Ramos (cell line): ENCODE results near the gene TSPO2.

Experiments
- in situ Hi-C: fragments of 300-500 bp; cut with MboI; formaldehyde crosslinking; loops from one replicate; pipeline ENCODE4 v1.14.3; 2022; ENCODE audit warnings: low sequenced_read_pairs; ENCODE audit not compliant: unreplicated experiment

The TSPO2 gene

GRCh38 chr6:41047745-41048732, 5.8 kb downstream of the TSPO2 start:
- in situ Hi-C loops: no loop called here

GRCh38 chr6:41049521-41049920, 7.3 kb downstream of the TSPO2 start:
- in situ Hi-C loops: no loop called here

DNA sequence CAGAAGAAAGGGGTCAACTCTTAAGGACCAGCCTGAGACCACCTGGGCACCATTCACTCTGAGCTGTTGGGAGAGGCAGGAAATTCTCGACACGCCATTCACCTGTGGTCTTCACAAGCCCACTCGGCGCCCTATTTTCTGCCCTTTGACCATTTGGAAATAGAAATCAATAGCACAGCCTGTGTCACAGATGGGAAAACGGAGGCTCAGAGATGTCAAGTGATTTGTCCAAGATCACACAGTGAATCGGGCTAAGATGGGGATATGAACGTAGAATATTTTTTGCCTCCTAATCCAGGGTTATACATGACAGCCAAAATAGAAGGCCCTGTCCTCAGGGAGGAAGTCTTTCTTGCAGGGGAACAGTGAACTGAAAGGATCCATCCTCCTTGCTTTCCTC, 7.7 kb downstream of the TSPO2 start:
- in situ Hi-C loops: no loop called here

- in situ Hi-C loops: no loop called here
Observed at GRCh38 chr6:41050536-41050935, 8.3 kb downstream of the TSPO2 start.

DNA sequence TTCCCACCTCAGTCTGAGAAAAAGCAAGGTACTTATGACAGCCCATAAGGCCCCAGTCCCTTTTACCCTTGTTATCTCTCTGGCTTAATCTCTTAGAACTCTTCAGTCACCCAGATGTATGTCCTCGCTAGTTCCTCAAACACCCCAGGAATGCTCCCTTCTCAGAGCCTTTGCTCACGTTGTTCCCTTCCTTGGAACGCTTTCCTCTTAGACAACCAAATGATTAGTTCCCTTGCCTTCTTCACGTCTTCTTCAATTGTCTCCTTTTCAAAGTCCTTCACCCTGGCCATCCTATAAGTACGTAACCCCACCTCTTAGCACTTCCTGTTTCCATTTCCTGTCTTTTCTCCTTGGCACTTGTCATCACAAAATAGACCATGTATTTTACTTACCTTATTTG, 9.6 kb downstream of the TSPO2 start:
- in situ Hi-C loops: no loop called here

DNA sequence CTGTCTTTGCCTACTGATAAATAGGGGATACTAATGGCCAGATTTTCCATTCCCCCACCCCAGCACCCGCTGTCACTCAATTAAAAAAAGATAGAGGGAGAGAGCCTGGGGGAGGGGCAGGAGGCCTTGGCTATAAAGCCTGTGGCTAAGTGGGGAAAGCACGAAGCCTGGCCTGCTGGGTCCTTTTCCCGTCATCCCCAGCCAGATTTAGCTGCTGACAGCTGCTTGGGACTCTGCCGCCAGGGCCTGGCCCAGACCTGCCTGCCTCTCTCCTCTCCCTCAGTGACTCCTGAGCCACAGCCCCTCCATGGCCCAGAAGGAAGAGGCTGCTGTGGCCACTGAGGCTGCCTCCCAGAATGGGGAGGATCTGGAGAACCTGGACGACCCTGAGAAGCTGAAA, 10.8 kb downstream of the TSPO2 start, which contains the start of gene APOBEC2:
Gene APOBEC2 (plus strand): TSS at position 162 of the 400 bp plus-strand sequence. CDS start 146 bp downstream, at position 308.
- in situ Hi-C loops: no loop called here

DNA sequence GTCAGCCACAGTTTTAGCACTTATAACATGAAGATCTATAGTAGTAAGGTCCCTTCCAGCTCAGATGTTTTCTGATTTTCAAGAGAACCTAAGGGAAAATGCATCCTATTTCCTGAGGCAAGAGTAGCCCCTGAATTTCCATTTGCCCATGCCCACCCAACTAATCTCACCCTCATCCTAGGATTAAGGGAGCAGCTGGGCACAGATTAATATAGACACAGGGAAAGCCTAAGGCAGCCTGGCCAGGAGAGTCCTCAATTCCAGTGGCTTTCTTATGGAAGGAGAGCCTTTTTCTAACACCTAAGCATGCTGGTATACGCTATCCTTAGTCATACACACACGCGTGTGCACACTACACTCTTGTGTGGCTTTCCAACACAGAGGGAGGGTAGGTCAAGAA, 12.2 kb downstream of the TSPO2 start:
- in situ Hi-C loops: no loop called here

- in situ Hi-C loops: no loop called here
Observed at GRCh38 chr6:41055149-41055548, 12.9 kb downstream of the TSPO2 start.

GRCh38 chr6:41056768-41057490, 14.7 kb downstream of the TSPO2 start:
- in situ Hi-C loops: no loop called here

- in situ Hi-C loops: no loop called here
Observed at GRCh38 chr6:41058783-41059181, 16.5 kb downstream of the TSPO2 start.

DNA sequence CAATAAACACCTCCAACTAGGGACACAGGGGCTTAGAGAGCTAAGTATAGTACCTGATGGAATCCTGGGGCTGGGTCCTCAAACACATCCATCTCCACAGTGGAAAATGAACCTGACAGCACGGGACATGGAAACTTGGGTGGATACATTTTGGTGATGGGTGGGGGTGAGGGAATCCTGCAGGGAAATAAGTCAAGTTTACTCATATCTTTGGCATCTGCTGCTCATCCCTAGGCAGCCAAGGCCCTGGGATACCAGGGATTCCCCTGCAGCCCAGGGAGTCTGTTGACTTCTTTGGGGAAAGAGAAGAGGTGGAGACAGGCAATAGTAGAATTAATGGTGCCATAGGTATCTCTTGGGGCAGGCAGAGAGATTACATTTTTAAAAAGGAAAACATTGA, 17.3 kb downstream of the TSPO2 start:
- in situ Hi-C loops: no loop called here

- in situ Hi-C loops: no loop called here
Observed at GRCh38 chr6:41061196-41061726, 19.0 kb downstream of the TSPO2 start.

GRCh38 chr6:41062056-41062455, 19.8 kb downstream of the TSPO2 start:
- in situ Hi-C loops: no loop called here

GRCh38 chr6:41063884-41064285, 21.6 kb downstream of the TSPO2 start:
- in situ Hi-C loops: no loop called here

- in situ Hi-C loops: no loop called here
Observed at GRCh38 chr6:41064841-41065240, 22.6 kb downstream of the TSPO2 start.

- in situ Hi-C loops: no loop called here
Observed at GRCh38 chr6:41065550-41066026, 23.3 kb downstream of the TSPO2 start.

GRCh38 chr6:41066867-41067304, 24.6 kb downstream of the TSPO2 start:
- in situ Hi-C loops: no loop called here

DNA sequence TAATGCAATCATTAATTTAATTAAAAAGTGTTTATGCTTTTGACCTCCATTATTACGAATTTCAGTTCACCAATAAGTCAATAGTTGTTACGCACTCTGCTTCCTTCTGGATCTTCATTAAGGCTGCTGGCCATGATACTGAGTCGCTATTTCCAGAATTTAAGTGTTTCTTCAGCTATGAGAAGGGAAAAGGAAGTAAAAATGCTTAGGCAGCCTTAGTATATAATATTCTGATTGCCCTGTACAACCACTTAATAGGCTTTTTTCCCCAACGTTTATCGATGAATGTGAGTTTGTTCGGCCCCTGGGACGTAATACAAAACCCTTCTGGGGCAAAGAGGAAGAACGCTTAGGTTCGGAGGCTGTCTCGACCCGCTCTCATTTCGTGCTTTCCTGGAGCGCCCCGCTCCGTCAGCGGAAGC, 29.2 kb downstream of the TSPO2 start:
- in situ Hi-C loops: no loop called here

DNA sequence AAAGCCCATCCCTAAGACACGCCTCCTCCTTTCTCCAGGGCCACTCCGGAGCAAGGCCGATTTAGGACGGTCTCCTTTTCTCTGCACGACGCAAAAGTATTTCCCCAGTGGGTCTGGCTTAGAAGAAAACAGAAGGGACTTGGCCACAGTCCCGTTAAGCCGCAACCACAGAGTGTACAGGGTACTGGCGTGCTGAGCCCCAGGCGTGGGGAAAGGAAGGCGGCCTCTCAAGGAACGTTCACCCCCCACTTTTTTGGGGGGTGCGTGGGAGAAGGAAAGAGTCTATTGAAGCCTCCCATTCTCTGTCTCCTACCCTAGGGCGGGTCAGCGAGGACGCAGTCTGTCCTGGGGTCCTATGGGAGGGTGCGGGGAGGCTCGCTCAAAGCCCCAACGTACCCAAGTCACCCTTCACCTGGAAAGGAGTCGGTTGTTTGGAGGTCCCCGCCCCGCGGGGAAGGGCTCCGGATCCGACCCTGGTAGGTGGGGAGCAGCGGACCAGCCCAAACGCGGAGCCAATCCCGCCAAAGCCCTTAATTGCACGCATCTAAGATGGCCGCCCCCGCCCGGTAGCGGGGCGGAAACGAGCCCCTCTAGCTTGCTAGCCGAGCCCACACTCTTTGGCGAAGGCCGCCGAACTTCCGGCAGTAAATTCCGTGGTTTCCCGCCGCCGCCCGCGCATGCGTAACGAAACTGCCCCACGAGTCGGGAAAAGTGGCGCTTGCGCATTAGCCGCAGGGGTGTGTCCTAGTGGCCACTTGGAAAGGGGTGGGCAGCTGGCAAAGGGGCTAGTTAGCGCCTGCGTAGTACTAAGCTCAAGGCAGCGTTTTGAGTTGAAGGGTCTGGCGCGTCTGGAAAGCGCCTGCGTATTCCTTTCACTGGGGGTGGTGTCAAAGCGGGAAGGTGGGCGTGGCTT, 29.9 kb downstream of the TSPO2 start, which contains the start of gene OARD1:
Gene OARD1 (minus strand): TSS at position 434 of the 913 bp plus-strand sequence. CDS start 722 bp downstream, outside the sequence.
- in situ Hi-C loops: no loop called here

GRCh38 chr6:41072836-41073202, 30.6 kb downstream of the TSPO2 start, which contains the start of gene NFYA:
TSS of gene NFYA (plus strand) at chr6:41072974. CDS start at chr6:41079090, 6,116 bp downstream.
- in situ Hi-C loops: no loop called here
